ENCODE measurements around the gene MUC5AC.

DNA sequence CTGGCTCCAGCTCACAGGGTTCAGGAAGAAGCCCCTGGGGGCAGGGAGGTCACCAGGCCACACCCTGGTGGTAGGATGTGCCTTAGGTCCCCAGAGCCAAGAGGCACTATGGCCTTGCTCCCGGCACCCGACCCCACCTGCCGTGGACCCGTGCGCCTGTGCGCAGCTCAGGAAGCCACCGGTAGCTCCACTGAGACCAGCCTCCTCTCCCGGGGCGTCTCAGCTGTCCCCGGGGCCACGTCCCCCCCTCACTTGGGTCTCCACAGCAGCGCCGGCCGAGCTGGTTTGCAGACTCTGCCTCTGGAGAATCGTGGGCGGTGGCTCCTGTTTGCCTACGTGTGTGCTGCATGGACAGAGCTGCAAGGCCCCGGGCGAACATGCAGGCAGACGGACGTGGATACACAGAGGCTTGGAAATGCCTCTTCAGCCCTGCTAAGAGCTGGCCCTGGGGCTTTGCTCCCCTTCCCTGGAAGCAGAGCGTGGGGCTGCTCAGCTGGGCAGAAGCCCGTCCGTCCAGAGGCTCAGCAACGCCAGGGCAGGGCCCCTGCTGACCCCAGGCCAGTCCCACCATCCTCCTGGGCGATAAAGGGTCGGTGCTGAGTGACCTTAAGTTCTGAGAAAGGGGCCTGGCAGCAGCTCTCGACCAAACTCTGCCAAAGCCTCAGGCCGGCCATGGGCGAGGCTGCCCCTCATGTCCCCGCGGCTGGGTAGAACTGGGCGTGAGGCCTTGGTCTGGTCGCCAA is 49.8 kb downstream of the MUC5AC start:
- TF ChIP-seq, protein P1, sequence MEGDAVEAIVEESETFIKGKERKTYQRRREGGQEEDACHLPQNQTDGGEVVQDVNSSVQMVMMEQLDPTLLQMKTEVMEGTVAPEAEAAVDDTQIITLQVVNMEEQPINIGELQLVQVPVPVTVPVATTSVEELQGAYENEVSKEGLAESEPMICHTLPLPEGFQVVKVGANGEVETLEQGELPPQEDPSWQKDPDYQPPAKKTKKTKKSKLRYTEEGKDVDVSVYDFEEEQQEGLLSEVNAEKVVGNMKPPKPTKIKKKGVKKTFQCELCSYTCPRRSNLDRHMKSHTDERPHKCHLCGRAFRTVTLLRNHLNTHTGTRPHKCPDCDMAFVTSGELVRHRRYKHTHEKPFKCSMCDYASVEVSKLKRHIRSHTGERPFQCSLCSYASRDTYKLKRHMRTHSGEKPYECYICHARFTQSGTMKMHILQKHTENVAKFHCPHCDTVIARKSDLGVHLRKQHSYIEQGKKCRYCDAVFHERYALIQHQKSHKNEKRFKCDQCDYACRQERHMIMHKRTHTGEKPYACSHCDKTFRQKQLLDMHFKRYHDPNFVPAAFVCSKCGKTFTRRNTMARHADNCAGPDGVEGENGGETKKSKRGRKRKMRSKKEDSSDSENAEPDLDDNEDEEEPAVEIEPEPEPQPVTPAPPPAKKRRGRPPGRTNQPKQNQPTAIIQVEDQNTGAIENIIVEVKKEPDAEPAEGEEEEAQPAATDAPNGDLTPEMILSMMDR (IDR thresholded peaks at IDR 0.05 in 4 of 5, conservative IDR thresholded peaks at IDR 0.05 in 1 of 5): no peak
- TF ChIP-seq POLR2A (IDR thresholded peaks at IDR 0.05): no peak

Measured in gastrocnemius medialis (tissue), 4 donors.